Natural killer cell (primary cell): ENCODE measurements around the gene TMBIM4. TPM values are rescaled to one million over a fixed set of nuclear protein-coding genes. Genes with fewer than 3 reads are reported as not detected.

Experiments
- ATAC-seq, 3 donors: fragments of 150-1000 bp in 2 of 3; fragments of 200-7000 bp in 1 of 3; cut with Tn5 transposase; 1 replicate in 1 of 3; 2 replicates in 2 of 3; pipeline ENCODE4 v1.10.0; 2021; ENCODE audit warnings: mild to moderate bottlenecking in 2 of 3, moderate library complexity in 2 of 3
- DNase-seq, 2 donors: peaks; one replicate each; pipeline versions ENCODE4 v3.0.0 to v3.0.0-alpha.2; 2013 to 2021; ENCODE audit warnings: mixed read lengths in 1 of 2
- H3K27ac ChIP-seq: one replicate; pipeline ENCODE4 v1.5.1; 2013; ENCODE audit warnings: mild to moderate bottlenecking, low read length
- H3K27me3 ChIP-seq: one replicate; pipeline ENCODE4 v1.6.1; 2013; ENCODE audit warnings: low read length; ENCODE audit not compliant: control insufficient read depth, insufficient read depth
- H3K36me3 ChIP-seq: one replicate; pipeline ENCODE4 v1.6.1; 2013; ENCODE audit warnings: low read length; ENCODE audit not compliant: control insufficient read depth, insufficient read depth
- H3K4me1 ChIP-seq: one replicate; pipeline ENCODE4 v1.6.1; 2013; ENCODE audit warnings: low read length; ENCODE audit not compliant: control insufficient read depth, insufficient read depth
- H3K4me3 ChIP-seq: one replicate; pipeline ENCODE4 v1.5.1; 2013; ENCODE audit warnings: low read length
- H3K9me3 ChIP-seq: one replicate; pipeline ENCODE4 v1.6.1; 2013; ENCODE audit warnings: low read length; ENCODE audit not compliant: control insufficient read depth, insufficient read depth
- H3K27ac Mint-ChIP-seq, 2 donors: one replicate each; pipeline ENCODE4 v1.8.0; 2022; ENCODE audit warnings: mild to moderate bottlenecking in 2 of 2, mixed read lengths in 2 of 2, moderate library complexity in 1 of 2
- H3K27me3 Mint-ChIP-seq, 2 donors: one replicate each; pipeline ENCODE4 v1.8.0; 2022; ENCODE audit warnings: low read depth in 2 of 2, mixed read lengths in 2 of 2
- H3K36me3 Mint-ChIP-seq: one replicate; pipeline ENCODE4 v1.8.0; 2022; ENCODE audit warnings: mixed read lengths
- H3K4me1 Mint-ChIP-seq, 2 donors: one replicate each; pipeline ENCODE4 v1.8.0; 2022; ENCODE audit warnings: mixed read lengths in 2 of 2
- H3K4me3 Mint-ChIP-seq: one replicate; pipeline ENCODE4 v1.8.0; 2022; ENCODE audit warnings: mild to moderate bottlenecking, moderate library complexity, mixed read lengths
- H3K9me3 Mint-ChIP-seq, 2 donors: one replicate each; pipeline ENCODE4 v1.8.0; 2022; ENCODE audit warnings: mixed read lengths in 2 of 2
- WGBS: methylation state at CpG from one replicate; pipeline ENCODE4 v1.1.7; 2013; ENCODE audit warnings: missing lambda C conversion rate; ENCODE audit not compliant: insufficient coverage; 5-methylcytosine and 5-hydroxymethylcytosine counted together
- intact Hi-C: fragments of 100-400 bp; cut with micrococcal nuclease; formaldehyde crosslinking; loops from one replicate; pipeline ENCODE4 v1.14.2; 2022
- total RNA-seq, 4 donors: library from RNA; stranded (reverse); fragments of 120-200 nt in 1 of 4; gene quantifications; one replicate each; pipeline versions ENCODE4 v1.2.3 to v1.2.4, GENCODE V29; 2013 to 2022
- TF ChIP-seq, protein P1 (sequence below): fragments of 200-600 bp; IDR thresholded peaks from one replicate; pipeline ENCODE4 v1.8.0; 2022; ENCODE audit warnings: antibody characterized with exemption

TMBIM4 gene
- total RNA-seq, 3 donors from 2014 or later (not counting 1 experiment from before 2014, with no cell fraction given): 46.6 to 72.0 (median 63.2) TPM

DNA sequence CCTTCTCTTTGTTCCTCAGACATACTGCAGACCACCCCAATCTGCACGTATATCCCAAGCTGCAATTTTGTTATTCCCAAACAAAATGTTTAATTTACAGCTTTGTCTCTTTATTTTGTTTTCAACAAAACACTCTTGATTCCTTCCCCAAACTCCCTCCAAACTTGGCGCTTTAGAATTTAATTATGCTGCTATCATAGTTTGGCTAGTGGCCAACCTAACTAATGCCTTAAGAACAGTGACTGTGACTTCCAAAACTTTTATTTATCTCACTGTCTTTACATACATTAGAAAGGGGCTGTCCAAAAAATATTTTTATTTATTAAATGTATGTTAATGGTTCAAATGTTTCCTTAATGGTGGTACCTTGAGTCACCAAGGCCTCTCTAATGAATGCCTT, 7.1 kb downstream of the TMBIM4 start:
- intact Hi-C loops: no loop called here
- Histone ChIP-seq H3K27ac (no peak overlapping the region), H3K4me1 (peaks cover 2% of the 10 kb centered on the region), H3K36me3 (peaks cover 18% of the 10 kb centered on the region), H3K9me3 (no peaks in the 10 kb centered on the region), H3K27me3 (no peaks in the 10 kb centered on the region), H3K4me3 (no peak overlapping the region)
- no peak for ATAC-seq
- peaks cover 6% of the 10 kb centered on the region for H3K36me3 Mint-ChIP-seq
- H3K27ac Mint-ChIP-seq: peak overlapping the region; percentile 58 to 70
- 97% methylated on average over 2 of the region's 2 CpGs for WGBS
- TF ChIP-seq, protein P1, sequence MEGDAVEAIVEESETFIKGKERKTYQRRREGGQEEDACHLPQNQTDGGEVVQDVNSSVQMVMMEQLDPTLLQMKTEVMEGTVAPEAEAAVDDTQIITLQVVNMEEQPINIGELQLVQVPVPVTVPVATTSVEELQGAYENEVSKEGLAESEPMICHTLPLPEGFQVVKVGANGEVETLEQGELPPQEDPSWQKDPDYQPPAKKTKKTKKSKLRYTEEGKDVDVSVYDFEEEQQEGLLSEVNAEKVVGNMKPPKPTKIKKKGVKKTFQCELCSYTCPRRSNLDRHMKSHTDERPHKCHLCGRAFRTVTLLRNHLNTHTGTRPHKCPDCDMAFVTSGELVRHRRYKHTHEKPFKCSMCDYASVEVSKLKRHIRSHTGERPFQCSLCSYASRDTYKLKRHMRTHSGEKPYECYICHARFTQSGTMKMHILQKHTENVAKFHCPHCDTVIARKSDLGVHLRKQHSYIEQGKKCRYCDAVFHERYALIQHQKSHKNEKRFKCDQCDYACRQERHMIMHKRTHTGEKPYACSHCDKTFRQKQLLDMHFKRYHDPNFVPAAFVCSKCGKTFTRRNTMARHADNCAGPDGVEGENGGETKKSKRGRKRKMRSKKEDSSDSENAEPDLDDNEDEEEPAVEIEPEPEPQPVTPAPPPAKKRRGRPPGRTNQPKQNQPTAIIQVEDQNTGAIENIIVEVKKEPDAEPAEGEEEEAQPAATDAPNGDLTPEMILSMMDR: no peak
- peaks cover 0 to 2% of the 10 kb centered on the region in 2 donors for H3K9me3 Mint-ChIP-seq
- peaks cover 71 to 83% of the 10 kb centered on the region in 2 donors for H3K4me1 Mint-ChIP-seq
- H3K4me3 Mint-ChIP-seq: no peak overlapping the region
- H3K27me3 Mint-ChIP-seq: no peaks in the 10 kb centered on the region
- DNase-seq: no peak

DNA sequence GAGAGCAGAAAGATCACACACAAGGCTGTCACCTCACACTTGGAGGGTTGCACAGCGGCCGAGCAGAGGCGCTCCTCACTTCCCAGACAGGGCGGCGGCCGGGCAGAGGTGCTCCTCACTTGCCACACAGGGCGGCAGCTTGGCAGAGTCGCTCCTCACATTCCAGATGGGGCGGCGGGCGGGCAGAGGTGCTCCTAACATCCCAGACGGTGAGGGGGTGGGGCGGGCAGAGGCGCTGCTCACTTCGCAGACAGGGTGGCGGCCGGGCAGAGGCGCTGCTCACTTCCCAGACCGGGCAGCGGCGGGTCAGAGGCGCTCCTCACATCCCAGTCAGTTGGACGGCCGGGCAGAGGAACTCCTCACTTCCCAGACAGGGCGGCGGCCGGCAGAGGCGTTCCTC, 9.1 kb downstream of the TMBIM4 start:
- TF ChIP-seq, protein P1: no peak
- Mint-ChIP-seq H3K4me3 (no peak overlapping the region), H3K27ac (no peak overlapping the region), H3K4me1 (peaks cover 73 to 84% of the 10 kb centered on the region in 2 donors), H3K36me3 (peaks cover 6% of the 10 kb centered on the region), H3K9me3 (peaks cover 0 to 2% of the 10 kb centered on the region in 2 donors), H3K27me3 (no peaks in the 10 kb centered on the region)
- Histone ChIP-seq H3K9me3 (no peaks in the 10 kb centered on the region), H3K27me3 (no peaks in the 10 kb centered on the region), H3K4me1 (peaks cover 2% of the 10 kb centered on the region), H3K4me3 (no peak overlapping the region), H3K27ac (no peak overlapping the region), H3K36me3 (peaks cover 17% of the 10 kb centered on the region)
- intact Hi-C loops: no loop called here
- DNase-seq (no peak), ATAC-seq (no peak)
- 97% methylated on average over 24 of the region's 28 CpGs for WGBS

DNA sequence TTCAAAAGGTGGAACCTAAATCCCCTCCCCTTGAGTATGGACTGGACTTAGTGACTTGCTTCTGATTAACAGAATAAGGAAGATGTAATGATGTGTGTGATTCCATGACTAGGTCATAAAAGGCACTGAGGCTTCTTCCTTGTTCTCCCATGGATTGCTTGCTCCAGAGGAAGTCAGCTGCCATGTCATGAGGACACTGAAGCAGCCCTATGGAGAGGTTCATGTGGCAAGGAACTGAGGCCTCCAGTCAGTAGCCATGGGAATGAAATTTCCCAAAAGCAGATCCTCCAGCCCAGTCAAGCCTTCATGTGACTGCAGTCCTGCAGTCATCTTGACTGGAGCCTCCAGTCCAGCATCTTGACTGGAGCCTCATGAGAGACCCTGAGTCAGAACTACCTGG, 10.7 kb downstream of the TMBIM4 start:
- TF ChIP-seq, protein P1: no peak
- ATAC-seq (no peak), DNase-seq (no peak)
- H3K4me1 Mint-ChIP-seq: peaks cover 70 to 79% of the 10 kb centered on the region in 2 donors
- H3K36me3 Mint-ChIP-seq: no peaks in the 10 kb centered on the region
- Histone ChIP-seq H3K9me3 (no peaks in the 10 kb centered on the region), H3K4me3 (no peak overlapping the region), H3K4me1 (peaks cover 6% of the 10 kb centered on the region), H3K27ac (no peak overlapping the region), H3K27me3 (no peaks in the 10 kb centered on the region), H3K36me3 (peaks cover 17% of the 10 kb centered on the region)
- H3K9me3 Mint-ChIP-seq: no peaks in the 10 kb centered on the region
- intact Hi-C loops: no loop called here
- no peaks in the 10 kb centered on the region for H3K27me3 Mint-ChIP-seq
- H3K27ac Mint-ChIP-seq: peak overlapping the region; percentile 45 to 76
- H3K4me3 Mint-ChIP-seq: no peak overlapping the region

DNA sequence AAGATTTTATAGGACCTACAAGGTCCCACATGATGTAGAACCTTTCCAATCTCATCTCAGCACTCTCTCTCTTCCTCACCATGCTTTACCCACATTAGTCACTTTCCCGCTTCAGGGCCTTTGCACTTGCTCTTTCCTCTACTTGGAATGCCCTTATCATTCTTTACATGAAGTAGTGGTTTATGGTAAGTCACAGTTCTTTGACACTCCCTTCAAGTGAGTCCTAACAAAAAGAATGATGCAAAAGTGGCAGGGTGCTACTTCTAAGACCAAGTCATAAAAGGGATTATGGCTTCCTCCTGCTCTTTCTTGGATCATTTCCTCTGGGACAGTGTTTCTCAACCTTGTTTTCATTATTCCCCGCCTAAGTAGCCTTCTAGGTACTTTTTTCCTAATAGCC, 13.1 kb downstream of the TMBIM4 start:
- Mint-ChIP-seq H3K4me1 (peaks cover 57 to 61% of the 10 kb centered on the region in 2 donors), H3K4me3 (no peak overlapping the region), H3K27me3 (no peaks in the 10 kb centered on the region), H3K36me3 (no peaks in the 10 kb centered on the region), H3K27ac (peak overlapping the region; percentile 6 to 25), H3K9me3 (no peaks in the 10 kb centered on the region)
- peaks cover 27% of the 10 kb centered on the region for H3K36me3 ChIP-seq
- no peaks in the 10 kb centered on the region for H3K9me3 ChIP-seq
- H3K4me3 ChIP-seq: no peak overlapping the region
- 100% methylated on average over 2 of the region's 2 CpGs for WGBS
- intact Hi-C loops: no loop called here
- H3K27me3 ChIP-seq: no peaks in the 10 kb centered on the region
- TF ChIP-seq, protein P1: no peak
- no peak overlapping the region for H3K27ac ChIP-seq
- DNase-seq (no peak), ATAC-seq (no peak)
- peaks cover 4% of the 10 kb centered on the region for H3K4me1 ChIP-seq
